Activated CD4-positive, alpha-beta T cell treated with anti-CD3 and anti-CD28 coated beads, Interleukin-2, amount 50 U/mL, for 1 hour (primary cell): ENCODE measurements around the gene SPON2.

Experiments used
- DNase-seq: peaks from one replicate; pipeline ENCODE4 v3.0.0-alpha.2; 2020

SPON2 gene

DNA sequence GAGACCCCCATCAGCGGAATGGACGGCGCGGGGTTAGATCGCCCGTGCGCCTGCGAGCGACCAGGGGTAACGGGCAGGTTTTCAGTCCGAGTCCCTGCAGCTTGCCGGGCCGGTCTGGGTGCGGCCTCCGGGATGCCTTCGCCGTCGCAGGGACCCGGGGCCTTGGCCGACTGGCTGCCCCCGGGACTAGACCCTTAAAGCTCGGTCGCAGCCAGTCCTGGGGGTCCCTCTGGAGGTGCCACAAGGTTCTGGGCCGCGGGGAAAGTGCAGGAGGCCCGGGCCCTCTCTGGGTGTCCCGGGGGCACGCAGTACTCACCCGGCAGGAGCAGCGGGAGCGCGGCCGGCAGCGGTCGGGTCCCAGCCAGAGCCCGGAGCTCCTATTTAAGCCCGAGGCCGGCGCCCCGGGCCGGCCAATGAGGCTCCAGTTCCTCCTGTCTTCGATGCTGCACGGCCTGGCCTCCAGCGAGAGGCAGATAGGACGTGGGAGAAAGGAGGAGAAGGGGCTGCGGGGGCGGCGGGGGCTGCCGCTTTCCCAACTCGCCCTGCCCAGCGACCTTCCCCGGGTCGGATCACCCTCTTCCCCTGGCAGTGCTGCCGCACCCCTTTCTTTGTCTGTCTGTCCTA is at the start of gene SPON2:
Gene SPON2, minus strand, starts transcription at position 356 of the 624 bp plus-strand sequence.
- no peak for DNase-seq

DNA sequence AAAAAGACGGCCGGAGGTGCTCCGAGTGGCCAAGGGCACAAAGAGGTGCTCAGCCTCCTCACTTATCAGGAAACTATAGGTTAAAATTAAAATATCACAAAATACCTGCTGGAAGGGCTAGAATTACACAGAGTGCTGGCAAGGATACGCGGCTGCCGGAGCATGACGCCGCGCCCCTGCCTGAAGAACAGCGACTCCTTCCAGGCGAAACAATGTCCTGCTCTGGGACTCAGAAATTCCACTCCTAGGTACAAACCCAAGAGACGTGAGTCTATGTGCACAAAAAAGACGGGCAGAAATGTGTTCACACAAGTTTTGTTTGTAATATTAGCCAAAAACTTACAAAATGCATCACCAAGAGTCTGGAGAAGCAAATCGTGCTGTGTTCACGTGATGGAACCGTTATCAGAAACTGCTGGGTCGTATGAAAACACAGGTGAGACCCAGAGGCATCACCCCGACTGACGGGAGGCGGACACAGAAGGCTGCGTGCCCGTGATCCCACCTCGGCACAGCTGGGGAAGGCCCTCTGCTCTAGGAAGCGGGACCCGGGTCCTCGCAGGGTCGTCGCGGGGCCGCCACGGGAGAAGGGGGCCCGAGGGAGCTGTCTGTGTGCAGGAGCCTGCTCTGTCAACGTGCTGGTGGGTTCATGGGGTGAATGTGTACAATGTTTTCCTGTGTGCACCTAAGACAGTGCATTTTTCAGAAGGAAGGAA is 48.9 kb upstream of the SPON2 start:
- DNase-seq: no peak

DNA sequence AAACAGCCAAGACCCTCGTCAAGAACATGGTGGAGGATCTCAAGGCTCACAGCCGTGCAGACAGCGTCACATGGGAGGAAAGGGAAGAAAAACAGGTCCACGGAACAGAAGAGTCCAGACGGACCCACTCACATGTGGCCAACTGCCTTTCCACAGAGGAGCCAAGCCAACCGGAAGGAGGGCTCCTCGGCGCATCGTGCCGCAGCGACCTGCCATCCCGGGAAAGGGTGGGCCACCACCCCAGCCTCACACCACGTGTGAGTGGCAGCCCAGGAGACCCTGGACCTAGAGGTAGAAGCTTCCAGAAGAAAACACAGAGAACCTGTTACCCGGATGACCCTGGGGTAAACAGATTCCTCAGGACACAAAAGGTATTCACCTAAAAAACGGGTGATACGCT is 48.2 kb upstream of the SPON2 start:
- no peak for DNase-seq

DNA sequence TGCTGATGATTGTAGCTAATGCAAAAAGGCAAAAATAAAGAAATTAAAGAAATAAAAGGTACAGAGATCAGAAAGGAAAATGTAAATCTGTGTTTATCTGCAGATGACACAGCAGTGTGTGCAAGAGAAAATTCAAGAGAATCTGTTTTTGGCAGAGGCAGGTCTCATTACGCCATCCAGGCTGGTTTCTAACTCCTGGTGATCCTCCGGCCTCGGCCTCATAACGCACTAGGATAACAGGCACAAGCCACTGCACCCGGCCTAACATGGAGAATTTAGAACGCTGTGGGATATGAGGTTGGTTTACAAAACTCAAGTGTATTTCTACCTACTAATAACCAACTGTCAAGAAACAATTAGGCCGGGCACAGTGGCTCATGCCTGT is 47.2 kb upstream of the SPON2 start:
- no peak for DNase-seq

DNA sequence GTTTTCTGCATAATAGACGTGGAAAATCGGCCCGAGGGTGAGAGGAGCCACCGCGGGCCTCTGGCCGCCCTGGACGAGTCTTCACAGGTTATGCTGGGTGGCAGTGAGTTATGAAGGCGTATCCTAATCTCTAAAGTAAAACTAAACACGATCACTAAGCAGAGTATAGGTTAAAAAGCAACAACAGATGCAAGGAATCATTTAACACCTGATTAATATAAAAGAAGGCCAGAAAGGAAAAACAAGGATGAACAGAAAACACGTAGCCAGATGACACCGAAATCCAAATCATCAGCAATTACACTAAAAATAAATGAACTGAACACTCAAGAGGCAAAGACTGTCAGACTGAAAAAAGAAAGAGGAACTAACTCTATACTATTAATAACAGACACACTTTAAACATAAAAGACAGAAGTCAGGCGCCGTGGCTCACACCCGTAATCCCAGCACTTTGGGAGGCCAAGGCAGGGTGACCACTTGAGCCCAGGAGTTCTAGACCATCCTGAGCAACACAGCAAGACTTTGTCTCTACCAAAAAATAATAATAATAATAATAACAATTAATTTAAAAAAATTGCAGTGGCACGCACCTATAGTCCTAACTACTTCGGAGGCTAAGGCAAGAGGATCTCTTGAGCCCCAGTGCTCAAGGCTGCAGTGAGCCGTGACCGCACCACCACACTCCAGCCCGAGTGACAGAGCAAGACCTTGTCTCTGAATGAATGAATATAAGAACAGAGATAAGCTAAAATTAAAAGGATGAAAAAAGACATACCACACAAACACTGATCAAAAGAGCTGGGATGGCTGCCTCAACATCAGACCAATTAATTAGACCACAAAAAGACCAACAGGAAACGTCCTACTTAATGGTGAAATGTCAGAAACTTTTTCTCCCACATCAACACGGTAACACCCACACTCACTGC is 46.5 kb upstream of the SPON2 start:
- no peak for DNase-seq

DNA sequence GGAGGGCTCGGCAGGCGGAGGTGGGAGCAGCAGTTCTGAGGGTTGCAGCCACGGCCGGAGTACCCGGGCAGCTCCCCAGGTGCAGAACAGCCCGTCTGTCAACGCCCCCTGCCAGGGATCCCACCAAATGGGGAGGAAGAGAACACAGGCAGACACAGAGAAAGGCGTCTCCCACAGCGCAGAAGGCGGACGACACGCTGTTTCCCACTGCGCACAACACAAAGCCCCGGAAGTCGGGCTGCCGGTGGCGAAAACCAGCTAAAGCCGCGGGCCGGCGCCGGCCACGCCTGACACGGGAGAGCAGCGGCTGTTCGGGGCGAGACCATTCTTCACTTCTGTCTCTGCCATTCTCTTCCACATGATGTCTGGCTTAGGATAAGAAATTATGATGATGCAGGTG is 45.0 kb upstream of the SPON2 start:
- DNase-seq: no peak

DNA sequence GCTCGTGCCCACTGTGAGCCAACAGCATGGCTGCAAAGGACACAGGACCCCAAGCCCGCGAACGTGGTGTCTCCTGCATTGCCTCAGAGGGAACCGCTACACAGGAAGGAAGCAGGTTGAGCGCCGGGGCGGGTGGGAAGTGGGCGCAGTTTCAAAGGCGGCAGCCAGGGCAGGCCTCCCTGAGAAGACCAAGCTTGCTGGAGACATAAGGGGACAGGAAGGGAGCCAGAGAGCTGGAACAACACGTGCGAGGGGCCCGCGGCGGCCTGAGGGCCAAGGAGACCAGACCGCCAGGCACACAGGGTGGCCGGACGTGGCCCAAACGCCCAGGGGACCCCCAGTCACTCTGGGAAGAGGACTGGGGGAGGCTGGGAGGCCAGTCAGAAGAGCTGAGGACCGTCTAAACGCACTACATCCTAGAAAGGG is 44.5 kb upstream of the SPON2 start:
- peak; percentile 59 for DNase-seq

DNA sequence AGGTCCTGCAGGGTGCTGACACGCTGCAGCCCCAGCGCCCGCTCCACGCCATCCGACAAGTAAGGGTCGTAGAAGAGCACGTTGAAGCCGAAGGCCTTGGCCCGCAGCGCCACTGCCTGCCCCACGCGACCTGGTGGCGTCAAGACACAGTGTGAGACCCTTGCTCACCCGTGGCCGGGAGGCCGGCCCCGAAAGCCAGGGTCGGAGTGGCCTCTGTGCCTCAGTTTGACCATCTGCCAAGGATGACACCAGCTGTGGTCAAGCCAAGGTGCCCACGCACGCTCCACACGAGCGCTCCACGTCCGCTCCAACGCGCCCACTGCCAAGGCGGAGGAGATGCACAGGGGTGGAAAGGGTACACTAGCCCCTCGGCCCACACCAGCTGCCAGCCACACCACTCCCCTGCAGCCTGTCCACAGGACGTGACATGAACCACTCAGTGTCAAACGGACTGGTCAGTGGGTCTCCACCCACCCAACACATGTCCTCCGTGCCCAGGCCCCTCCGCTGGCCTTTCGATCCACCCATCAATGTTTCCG is 43.8 kb upstream of the SPON2 start:
- no peak for DNase-seq

DNA sequence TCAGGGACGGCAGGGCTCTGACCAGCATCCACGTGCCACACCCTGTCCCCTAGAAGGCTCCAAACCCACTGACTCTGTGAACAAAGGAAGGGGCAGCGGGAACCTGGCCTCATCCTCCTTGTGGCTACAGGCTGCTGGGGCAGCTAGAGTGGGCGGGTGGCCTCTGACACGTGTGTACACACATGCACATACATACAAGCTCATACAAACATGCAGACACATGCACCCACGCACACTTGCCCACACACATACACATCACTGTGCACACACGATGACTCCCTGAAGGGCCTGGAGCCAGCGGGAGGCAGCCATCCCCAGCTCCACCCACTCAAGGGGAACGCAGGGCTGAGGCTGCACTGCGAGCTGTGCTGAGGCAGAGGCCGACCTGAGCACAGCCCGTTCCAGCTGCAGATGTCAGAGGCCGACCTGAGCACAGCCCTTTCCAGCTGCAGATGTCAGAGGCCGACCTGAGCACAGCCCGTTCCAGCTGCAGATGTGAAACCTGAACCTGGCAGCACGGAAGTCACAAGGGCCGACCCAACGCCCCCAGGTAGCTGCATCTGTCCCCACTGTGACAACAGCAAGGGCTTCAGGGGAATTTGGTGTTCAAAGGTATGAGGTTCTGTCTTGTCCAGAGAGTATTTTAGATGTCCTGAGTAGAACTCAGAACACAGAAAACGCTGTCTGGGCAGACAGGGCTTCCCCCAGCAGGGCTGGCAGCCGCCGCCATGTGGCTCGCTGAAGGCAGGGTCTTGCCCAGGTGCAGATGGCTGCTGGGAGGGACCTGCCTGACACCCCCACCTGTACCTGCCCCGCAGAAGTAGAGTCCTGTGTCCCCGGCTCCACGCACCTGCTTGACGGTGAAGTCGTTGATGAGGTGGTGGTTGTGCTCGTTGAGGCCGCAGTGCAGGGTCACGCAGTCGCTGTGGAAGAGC is 43.0 kb upstream of the SPON2 start:
- DNase-seq: no peak

DNA sequence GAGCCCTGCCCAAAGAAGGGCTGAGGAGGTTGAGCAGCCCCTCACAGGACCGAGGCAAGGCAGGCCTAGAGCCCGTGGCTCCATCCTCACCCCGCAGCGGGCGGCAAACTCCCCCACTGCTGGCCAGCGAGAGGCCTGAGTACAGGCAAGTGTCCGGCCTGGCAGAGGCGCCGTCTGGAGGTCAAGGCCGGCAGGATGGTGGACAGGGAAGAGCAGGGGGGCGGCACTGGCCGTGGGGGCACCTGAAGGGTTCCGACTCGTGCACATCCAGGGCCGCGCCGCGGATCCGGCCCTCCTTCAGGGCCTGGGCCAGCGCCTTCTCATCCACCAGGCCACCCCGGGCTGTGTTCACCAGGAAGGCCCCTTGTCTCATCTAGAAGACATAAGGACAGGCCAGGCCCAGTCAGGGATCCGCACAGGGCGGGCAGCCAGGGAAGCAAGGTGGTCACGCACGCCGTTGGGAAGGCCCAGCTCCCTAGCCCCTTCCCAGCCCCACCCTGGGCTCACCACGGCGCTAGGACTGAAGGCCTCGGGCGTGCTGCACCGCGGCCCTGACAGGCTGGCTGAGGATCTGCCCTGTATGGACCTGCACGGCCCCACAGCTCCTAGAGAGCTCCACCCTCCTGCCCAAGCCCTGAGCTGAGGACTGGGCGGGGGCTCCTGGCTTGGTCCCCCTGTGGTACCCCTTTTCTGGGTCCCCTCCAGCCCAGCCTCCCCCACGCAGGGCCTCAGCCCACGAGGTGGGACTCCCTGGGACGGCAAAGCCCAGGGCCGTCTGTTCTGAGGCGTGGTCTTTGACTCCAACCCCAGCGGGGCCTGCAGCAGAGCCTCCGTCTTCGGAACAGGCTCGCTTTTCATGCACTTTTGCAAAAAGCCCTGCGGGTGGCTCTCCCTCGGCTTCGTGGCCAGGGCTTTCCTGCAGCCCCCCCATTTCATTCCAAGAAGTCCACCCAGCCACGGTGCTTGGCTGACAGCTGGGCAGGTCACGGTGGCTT is 42.0 kb upstream of the SPON2 start:
- no peak for DNase-seq

DNA sequence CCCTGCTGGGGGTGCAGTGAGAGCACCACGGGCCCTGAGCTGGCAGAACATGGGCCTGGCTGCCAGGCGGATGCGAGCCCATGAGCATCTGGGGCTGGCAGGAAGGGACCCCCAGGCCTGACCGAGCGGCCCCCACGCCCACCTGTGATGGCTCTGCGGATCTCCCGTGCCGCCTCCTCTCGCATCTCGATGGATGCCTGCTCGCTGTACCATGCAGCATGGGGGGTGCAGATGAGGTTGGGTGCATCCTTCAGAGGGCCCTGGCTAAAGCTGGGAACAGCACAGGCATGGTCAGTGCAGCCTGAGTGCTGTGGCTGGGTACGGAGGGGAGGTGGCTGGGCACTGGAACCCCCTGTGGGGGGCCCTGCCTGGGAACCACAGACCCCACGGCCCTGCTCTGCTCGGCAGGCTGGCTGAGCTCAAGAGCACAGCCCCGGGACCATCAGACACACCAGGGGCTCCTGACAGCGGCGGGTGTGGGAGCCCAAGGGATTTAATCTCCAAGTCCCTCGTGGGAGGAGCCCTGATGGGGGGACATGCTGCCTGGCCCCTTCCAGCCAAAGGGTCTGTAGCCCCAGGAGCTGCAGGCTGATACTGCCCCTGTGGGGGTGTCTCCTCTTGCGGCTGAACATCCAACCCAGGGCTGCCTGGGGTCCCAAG is 41.1 kb upstream of the SPON2 start:
- no peak for DNase-seq

DNA sequence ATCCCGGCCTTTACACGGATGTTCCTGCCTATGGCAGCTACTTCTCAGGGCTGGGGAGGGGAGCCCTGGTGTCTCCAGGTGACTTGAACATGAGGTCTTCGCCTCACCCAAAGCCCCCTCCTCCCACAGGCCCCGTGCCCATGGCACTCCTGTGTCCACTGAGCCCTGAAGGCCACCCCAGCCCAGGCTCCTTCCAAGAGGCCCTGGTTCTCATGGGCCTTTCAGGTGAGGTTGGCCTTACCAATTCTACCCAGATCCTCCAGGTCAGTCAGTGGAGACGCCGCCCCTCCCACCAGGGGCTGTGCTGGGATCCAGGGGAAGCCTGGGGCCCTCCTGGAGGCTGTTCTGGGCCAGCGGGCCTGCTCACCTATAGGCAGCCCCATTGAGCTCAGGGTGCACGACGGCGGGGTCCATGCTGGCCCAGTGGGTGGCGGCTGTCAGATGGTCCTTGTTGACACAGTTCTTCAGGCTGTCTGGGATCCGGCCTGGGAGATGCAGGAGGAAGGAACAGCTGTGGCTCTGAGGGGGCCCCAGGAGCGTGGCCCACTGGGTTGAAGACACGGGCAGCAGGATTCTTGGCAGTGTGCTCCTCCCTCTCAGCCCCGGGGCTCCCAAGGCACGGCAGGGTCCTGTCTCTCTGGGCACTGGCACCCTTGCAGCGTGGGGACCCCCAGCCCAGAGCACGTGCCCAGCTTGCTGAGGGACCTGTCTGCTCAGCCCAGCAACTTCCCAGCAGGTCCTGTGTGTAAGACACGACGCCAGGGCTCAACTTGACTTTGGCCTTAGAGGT is 40.4 kb upstream of the SPON2 start:
- DNase-seq: no peak

DNA sequence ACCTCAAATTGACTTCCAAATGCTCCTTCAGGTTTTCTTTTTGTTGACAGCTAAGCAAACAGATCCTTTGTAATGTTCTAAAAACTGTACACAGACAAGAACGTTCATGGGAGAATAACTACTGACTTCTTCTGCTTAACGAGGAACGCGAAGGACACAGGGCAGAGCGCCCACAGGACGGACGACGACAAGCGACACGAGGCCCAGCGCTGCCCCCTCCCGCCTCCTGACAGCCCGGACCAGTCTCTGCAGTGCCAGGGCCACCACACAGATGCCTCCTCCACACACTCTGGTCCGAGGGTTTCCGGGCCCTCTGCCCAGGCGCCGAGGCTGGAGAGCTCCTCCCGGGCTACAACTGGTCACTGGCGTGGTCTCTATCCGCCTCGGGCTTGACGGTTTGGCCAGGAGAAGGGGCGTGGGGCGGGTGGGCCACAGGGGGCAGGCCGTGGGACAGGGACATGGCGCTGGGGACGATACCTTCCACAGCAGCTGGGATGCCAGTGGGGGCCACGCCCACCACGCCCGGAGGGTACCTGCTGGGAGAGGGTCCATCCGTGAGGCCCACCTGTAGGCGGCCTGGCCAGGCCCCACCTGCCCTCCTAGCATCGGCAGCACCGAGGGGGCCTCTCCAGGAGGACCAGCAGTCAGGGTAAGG is 39.6 kb upstream of the SPON2 start:
- no peak for DNase-seq

DNA sequence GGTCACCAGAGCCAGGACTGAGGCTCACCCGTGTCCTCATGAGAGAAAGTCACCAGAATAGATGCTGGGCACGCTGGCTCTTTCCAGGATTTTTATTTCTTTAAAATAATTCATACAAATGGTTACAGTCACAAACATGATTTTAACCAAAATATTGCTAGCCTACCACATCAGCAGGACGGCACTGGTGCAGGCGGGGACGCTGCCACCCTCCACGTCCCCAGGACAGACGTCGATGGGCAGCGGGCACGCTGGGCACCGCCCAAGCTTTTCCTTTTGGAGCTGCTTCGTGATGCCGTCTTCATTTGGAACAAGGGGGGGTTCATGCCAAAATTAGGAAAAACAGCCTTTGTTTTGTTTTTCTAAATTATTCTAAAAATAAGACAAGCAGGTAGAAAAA is 39.0 kb upstream of the SPON2 start:
- DNase-seq: no peak

DNA sequence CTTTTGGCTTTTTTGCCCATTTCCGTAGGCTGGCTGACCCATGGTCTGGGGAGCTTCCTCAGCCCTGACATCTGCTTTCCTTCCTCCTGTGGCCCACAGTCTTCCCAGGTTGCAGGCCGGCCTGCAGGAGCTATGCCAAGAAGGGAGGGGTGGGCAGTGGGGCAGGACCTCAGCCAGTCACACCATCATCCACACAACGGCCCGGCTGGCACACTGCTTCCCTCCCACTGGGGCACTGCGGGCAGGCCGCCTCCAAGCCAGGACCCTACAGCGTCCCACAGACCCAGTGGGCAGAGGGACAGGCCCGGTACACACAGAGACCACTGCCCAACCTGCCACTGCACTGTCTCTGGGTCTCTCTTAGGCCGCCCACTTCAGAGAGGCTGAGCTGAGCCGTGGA is 38.6 kb upstream of the SPON2 start:
- DNase-seq: no peak

DNA sequence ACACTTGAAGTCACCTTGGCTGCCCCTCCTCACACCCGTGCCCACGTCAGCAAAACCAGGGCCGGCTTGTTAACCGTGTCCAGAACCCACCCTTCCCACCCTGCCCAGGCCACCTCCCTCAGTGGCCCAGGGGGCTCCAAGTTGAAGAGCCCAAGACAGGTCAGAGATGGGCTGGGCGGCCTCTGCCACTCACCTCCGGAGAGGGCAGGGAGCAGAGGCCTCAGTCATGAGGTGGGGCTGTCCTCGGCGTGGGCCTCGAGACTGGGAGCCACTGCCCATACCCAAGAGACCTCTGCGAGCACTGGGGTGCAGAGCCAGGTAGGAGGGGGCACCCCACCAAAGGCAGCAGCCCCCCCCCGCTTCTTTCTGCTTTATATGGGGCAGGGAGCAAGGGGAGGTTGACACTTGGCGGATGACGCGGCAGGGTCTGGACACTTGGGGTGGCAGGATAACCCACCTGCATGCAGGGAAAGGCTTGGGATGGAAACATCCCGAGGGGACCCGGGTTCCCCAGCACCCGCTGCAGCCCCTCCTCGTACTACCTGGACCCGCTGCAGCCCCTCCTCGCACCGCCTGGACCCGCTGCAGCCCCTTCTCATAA is 38.0 kb upstream of the SPON2 start:
- DNase-seq: no peak

DNA sequence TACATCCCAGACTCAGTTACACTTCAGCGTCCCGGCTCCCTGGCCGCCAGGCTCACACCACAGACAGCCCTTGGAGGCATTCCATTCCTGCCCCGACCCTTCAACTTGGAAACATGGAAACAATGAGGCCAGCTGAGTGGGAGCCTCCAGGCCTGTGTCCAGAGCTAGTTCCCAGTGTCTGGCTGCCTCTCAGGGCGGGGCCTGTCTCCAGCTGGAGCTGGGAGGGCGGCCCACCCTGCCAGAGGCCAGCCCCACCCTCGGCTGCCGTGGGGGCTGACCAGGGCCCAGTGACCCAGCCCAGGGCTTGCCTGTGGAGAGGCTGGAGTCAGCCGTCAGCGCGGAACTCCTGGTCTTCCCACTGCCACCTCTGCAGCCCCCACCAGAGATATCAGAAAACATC is 37.4 kb upstream of the SPON2 start:
- DNase-seq: no peak

DNA sequence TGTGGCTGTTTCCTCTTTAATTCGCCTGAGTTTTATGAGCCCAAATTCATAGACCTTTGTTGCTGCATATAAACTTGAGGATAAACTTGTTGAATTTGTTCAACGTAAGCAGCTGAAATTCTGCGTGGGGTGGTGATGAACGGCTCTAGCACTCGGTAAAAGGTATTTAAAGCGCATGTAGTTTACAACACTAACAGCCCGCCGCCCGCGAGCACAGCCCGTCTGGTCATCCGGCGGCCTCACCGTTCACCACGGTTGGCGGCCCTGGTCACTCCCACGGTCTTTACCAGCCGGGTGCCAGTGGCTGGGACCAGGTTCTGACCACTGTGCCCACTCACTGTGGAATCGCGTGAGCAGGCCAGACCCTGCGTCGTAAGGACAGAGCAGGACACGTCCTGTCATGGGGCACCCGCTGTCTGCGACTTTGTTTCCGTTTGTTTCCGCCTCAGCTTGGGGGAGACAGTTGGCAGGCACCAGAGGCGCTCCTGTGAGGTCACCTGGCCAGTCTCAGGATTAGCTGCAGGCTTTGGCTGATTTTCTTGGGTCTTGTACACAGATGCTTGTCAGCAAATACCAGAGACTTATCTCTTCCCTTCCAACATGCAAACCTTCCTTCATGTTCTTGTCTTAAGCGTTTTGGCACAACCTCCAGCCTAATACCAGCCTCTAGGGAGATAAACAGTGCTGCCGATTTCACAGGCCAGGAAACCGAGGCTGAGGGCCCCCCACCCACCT is 36.8 kb upstream of the SPON2 start:
- no peak for DNase-seq
